HG02973 (cell line): ENCODE results near the gene TMEM151B.

Experiments
- ATAC-seq: cut with Tn5 transposase; IDR thresholded peaks from one replicate; pipeline ENCODE4 v1.9.1; 2021; ENCODE audit warnings: moderate library complexity; ENCODE audit not compliant: unreplicated experiment

Gene TMEM151B

GRCh38 chr6:44277763-44278162 is 7.5 kb downstream of the TMEM151B start:
- ATAC-seq, result no peak

- no peak for ATAC-seq
Observed at GRCh38 chr6:44278315-44278714, 8.1 kb downstream of the TMEM151B start.

- no peak for ATAC-seq
Observed at GRCh38 chr6:44278774-44279697, 8.8 kb downstream of the TMEM151B start.

- ATAC-seq, result no peak
Observed at GRCh38 chr6:44284121-44284520, 13.9 kb downstream of the TMEM151B start.

- ATAC-seq, result no peak
Observed at GRCh38 chr6:44284867-44285266, 14.6 kb downstream of the TMEM151B start.

- ATAC-seq, result no peak
Observed at GRCh38 chr6:44285552-44286284, 15.5 kb downstream of the TMEM151B start.

- ATAC-seq, result no peak
Observed at GRCh38 chr6:44286285-44286565, 16.0 kb downstream of the TMEM151B start.

- no peak for ATAC-seq
Observed at GRCh38 chr6:44286747-44287146, 16.5 kb downstream of the TMEM151B start.

- no peak for ATAC-seq
Observed at GRCh38 chr6:44289726-44290260, 19.5 kb downstream of the TMEM151B start.

- no peak for ATAC-seq
Observed at GRCh38 chr6:44291841-44292240, 21.6 kb downstream of the TMEM151B start.

GRCh38 chr6:44292661-44293365 is 22.6 kb downstream of the TMEM151B start:
- ATAC-seq, result no peak

GRCh38 chr6:44294832-44295791 is 24.9 kb downstream of the TMEM151B start:
- ATAC-seq, result no peak

- ATAC-seq, result no peak
Observed at GRCh38 chr6:44297063-44298038, 27.1 kb downstream of the TMEM151B start.

GRCh38 chr6:44298055-44298803 is 28.0 kb downstream of the TMEM151B start:
- no peak for ATAC-seq

GRCh38 chr6:44298864-44299263 is 28.6 kb downstream of the TMEM151B start:
- ATAC-seq, result no peak

GRCh38 chr6:44300292-44300823 is 30.1 kb downstream of the TMEM151B start:
- no peak for ATAC-seq

GRCh38 chr6:44301106-44301505 is 30.9 kb downstream of the TMEM151B start:
- ATAC-seq, result no peak
